ENCODE data around the gene FAM118A.
"Not testable (repeated sequence)": the region's sequence is repeated elsewhere in the genome, so short reads cannot be mapped to it uniquely, and the experiment has no call there.

FAM118A gene

DNA sequence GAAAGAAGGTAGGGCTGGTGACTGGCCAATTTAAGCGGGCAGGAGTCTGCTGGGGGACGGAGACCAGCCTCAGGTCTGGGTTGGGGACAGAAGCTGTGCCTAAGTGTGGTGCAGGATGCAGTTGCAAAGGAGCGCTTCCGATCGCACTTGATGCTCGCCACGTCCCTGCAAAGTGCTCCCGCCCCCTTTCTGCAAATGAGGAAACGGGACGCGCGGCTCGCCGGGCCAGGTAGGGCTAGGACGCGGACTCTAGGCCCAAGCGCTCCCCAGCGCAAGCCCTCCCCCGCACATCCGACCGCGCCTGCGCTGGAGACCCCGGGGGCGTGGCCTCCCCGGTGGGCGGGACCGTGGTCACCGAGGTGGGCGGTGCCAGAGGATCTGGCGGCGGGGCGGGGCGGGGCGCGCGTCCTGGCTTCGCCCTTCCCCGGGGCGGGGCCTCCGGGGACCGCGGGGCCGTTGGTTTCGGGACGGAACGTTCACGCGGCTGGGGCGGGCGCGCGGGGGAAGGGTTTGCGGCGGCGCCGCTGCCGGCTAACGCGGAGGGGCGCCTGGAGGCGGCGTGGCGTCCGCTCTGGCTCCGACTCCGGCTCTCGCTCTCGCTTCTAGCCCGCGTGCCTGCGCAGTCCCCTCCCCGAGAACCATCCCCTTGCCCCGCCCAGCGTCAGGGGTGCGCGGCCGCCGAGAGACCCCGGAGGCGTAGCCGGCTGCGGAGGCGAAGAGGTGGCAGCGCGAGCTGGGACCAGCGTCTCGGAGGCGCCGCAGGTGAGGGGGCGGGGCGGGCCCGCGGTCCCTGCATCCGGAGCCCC lies at the start of gene FAM118A:
FAM118A (plus strand) TSS at position 513 of the 806 bp plus-strand sequence. CDS start 12,446 bp downstream, outside the sequence.
- peak; percentile 63 for DNase-seq (ENCODE audit: low read depth, low spot score)

DNA sequence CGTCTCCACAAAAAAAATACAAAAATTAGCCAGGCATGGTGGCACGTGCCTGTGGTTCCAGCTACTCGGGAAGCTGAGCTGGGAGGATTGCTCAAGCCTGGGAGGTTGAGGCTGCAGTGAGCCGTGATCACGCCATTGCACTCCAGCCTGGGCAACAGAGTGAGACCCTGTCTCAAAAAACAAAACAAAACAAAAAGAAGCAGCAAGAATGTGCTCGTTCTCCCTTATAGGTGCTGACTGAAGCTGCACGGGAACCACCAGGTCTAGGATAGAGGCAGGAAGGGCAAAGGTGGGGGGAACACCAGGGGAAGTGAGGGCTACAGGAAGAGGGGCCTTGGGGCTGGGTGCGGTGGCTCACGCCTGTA lies 49.4 kb upstream of the FAM118A start:
- not testable (repeated sequence) for DNase-seq (ENCODE audit: low read depth, low spot score)

DNA sequence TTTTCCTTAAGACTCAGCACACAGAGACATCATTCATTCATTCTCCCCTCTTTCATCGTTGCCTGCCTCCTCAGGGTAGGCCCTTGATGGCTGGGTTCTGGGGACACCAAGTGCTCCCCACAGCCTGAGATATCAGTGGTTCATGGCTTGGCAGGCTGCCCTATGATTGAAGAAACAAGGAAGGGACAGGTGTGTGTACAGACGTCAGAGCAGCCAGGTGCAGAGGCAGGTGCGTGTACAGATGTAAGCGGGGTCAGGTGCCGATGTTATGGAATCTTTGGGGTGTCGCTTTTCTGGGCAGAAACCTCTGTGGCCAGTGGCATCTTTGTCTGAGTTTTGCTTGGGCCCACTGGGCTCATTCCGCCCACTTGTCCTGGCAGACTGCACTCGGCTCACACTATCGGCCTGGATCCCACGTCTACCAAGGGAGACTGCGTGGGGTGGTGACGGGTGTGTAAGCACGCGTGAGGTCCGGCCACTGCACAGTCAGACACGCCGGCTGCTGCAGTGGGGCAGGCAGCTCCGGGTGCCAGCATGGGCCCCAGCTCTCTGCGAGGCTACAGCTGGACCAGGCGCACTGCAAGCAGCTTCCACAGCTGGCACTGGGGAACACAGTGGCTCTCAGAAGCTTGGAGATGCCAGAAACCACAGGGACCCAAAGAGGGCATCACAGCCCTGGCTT lies 48.2 kb upstream of the FAM118A start:
- no peak for DNase-seq (ENCODE audit: low read depth, low spot score)

DNA sequence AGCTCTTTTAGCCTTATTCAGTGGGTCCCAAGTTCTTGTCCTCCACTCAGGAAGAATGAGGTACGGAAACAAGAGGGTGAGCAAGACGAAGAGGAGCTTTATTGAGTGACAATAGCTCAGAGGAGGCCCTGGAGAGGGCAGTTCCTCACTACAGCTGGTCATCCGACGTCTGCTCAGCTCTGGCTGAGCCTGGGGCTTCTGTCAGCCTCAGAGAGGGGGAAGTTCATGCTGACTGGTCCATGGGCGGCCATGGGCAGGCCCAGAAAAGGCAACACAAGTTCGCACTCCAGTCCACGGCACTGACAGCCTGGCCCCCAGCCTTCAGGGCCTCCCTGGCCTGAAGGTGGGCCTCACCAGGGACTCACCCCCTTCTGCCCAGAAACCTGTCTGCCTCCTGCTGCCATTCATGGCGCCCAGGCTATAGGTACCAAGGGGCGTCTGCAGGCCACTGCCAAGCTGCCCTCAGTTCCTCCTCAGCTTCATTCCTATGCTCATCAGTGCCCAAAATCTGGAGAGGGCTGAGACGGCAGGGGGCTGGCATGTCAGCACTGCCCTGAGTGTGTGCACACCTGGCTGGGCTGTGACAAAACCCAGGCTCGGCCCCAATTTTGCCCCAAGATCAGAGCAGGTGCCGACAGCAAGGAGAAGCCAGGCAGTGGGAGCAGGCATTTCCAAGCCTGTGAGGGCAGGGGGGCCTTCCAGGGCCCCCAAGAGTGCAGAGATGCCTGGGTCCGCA lies 47.4 kb upstream of the FAM118A start:
- DNase-seq (ENCODE audit: low read depth, low spot score), result no peak

DNA sequence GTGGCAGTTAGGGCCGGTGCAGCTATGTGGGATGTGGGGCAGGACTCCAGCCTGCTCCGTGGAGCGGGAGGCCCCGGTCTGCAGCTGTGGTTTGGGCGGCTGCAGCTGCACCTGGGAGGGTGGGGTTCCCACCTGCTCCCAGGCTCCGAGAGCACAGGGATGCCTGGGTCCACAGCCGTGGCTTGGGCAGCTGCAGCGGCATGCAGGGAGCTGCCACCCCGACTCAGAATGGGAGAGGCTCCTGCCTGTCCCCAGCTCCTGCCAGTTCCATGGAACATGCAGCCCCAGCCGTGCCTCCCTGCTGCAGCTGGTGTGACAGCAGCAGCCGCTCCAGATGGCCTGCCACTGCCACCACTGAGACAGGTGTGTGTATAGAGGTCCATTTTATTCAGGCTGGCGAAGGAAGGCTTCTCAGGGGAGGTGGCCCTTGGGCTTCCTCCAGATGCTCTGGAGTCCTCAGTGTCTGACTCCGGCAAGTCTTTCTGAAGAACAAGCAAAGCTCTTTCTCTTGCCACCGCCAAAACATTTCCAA lies 46.7 kb upstream of the FAM118A start:
- no peak for DNase-seq (ENCODE audit: low read depth, low spot score)

DNA sequence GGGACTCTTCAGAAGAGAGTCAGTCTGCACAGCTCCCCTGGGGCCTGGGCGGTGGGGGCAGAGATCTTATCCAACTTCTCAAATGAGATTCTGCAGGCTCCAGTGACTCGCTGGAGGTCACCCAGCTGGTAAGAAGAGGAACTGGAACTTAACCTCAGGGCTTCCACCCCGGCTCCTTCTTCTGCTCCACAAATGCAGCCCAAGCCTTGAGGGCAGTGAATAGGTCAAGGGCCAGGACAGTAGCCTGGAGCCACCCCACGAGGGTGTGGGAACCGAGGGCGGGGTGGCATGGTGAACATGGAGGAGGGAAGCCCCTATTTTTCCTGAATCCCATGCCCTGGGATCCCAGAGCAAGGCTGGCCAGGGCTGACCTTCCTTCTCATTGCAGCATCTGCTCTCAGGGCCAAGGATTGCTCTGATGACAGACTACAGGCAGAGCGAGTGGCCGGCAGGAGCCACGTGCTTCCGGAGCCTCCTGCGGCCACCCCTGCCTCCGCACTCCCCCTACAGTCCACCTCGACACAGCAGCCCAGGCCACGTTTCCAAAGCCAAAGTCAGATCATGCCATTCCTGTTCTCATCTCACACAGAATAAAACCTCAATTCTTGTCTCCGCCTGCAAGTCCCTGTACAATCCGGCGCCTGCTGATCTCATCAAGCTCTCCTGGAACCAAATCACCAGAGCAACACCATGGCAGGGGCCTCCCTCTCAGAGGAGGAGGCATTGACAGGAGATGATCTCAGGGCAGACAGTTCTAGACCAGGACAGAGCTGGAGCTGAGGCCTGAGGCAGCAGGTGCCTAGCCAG lies 46.1 kb upstream of the FAM118A start:
- peak; percentile 40 for DNase-seq (ENCODE audit: low read depth, low spot score)

DNA sequence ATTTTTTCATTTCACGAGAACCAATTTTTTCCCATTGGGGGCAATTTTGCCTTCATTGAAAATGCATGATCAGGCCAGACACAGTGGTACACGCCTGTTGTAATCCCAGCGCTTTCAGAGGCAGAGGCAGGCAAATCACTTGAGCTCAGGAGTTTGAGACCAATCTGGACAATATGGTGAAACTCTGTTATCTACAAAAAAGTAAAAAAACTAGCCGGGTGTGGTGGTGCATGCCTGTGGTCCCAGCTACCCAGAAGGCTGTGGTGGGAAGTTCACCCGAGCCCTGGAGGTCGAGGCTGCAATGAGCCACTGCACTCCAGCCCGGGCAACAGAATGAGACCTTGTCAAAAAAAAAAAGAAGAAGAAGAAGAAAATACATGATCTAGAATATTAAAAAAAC lies 44.2 kb upstream of the FAM118A start:
- DNase-seq (ENCODE audit: low read depth, low spot score), result no peak

DNA sequence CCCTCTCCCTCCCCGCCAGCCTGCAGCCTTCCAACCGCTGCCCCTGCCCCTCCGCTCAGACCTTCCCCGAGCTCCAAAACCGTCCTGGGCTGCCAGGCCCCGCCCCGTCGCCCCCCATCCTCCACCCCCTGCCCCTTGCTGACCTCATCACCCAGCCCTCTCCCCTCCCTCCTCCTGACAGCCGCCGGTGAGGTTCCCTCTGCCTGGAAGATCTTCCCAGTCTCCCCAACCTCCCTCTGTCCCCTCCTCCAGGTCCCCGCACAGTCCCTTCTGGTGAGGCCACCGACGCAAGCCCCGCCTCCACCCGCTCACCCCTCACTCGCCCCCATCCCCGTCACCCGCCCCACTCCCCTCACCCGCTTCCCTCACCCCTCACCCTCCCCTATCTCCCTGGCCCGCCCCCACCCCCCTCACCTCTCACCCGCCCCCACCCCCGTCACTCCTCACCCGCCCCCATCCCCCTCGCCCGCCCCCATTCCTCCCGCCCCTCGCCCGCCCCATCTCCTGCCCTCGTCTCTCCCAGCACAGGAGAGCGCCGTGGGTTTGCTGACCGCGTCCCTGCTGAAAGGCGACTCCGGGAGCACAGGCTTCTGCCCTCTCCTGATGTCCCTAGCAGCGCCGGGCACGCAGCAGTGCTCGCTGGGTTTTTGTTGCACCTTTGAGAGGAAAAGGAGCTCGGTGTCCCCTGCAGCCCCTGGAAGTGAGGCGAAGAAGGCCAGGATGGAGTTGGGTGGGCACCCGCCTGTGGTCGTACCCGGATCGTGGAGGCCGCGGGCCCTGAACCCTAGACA lies 41.4 kb upstream of the FAM118A start:
- peak; percentile 88 for DNase-seq (ENCODE audit: low read depth, low spot score)

DNA sequence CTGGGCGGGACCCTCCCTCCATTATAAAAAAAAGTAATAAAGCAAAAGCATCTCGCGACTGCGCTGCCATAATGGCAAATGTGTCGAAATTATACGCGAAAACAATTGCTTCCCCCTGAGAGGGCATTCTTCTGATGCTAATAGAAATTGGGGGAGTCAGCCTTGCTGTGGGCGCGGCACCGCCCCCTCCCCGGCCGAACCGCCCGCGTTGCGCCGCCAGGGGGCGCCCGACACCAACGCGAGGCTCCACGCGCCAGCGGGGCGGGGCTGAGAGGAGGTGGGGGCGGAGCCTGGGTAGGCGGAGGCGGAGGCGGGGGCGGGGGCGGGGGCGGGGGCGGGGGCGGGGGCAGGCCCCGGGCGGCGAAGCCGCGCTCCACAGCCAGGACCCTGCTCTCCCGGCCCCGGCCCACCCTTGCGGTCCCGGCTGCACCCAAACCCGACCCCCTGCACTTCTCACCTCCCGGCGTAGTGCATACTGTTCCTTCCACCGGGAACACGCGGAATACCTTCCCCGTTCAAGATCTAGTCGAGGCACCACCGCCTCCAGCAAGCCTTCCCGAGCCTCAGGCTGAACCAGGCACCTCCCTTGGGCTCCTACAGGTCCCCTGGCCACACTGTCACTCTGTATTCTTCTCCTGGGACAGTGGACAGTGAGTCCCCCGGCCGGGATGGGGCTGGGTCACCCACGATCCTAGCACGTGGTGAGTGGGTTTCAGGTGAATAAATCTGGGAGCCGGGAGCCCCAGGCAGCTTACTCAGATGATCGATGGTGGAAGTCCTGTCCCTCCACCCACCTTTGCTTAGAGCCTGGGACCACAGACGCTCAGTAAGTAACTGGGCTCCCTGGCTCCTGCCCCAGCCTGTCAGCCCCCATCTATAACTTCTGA lies 40.5 kb upstream of the FAM118A start:
- no peak for DNase-seq (ENCODE audit: low read depth, low spot score)

DNA sequence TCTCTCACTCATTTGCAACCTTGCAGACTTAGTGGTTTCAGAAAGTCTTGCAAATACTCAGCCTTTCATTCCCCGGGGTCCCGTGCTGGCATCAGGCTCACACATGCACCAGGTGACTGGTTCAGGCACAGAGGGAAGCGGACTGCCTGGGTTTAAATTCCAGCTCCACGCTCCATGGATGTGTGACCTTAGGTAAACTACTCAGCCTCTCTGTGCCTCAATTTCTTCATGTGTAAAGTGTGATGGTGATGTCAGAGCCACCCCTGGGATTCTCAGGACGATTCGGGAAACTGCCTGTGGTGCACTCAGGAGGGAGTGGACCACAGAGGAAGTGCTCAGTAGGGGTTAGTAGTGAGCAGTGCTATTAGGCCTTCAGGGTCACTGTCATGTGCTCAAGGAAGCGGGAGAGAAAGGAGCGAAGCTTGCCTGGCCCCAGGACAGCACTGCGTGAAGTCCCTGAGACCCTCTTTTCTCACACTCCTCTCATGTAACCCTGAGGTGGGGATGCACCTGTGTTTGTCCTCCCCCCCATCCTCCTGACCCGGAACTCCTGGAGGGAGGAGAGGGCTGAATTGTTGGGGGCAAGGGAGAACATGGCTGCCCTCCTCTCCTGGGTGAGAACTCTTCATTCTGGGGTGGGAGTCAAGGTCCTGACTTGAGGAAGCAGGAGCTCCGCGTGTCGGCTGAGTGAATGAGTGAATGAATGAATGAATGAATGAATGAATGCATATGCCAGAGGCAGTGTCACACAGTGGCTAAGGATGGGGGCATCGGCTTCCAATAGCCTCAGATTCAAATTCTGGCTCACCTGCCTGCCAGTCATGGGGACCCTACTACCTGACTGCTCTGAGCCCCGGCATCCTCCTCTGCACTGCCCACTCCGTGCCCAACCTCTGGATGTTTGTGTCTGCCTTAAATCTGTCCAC lies 39.4 kb upstream of the FAM118A start:
- DNase-seq (ENCODE audit: low read depth, low spot score), result no peak

DNA sequence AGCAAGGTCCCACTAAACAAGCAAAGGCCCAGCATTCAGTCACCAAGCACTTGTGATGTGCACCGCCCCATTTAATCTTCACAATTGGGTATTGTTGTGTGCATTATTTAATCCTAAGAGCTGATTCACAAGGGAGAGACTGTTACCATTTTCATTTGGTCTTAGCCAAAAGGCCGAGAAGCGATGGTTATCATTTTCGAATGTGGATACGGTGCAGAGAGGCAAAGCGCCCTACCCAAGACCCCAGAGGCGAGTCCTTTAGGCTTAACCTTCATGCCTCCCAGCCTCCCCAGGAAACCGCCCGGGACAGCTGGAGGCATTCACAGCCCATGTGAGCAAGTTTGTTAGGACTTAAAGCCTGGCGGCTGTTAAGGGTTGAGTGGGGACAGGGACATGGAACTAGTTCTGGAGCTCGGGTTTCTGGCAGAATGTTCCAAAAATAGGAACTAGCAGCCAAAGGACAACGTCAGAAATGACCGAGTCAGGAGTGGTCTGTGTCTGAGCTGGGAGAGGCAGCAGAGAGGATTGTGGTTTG lies 38.0 kb upstream of the FAM118A start:
- no peak for DNase-seq (ENCODE audit: low read depth, low spot score)

DNA sequence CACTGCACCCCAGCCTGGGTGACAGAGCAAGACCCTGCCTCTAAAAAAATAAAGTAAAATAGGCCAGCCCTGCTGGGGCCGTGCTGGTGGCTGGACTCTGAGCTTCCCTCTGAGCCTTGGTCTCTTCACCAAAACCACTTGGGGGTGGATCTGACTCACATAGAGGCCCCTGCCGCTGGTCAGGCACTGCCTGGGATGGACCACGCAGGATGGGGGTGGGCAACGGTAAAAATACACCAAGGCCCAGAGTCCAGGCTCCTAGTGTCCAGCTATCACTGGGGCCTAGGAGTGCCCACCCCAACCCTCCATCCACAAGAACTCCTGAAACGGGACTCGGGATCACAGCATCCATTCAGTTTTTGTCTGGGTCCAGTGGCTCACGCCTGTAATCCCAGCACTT lies 37.2 kb upstream of the FAM118A start:
- DNase-seq (ENCODE audit: low read depth, low spot score), result no peak

DNA sequence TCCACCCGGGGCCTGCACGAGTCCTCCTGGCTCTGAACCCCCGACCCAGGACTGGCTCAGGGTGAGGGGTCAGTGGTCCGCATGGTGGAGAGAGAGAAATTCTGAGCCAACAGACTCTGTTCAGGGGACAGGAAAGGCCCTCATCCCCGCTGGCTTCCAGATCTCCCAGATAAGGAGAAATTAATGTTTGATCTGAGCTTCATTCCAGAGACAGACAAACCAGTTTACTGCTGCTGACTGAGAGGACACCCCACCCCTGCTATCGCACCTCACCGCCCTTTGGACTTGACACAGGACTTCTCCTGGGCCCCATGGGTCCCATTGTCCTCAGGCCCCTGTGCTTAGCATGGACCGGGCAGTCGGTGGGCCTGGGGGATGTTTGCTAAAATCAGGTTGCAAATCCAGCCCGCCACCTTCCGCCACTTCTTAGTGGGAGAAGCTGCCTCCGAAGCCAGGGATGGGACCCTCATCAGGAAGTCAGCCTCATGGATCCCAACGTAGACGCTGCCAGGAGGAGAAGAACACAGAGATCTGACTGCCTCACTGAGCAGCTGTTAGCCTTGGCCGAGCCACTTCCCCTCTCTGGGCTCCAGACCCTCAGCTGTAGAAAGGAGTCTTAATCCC lies 36.2 kb upstream of the FAM118A start:
- DNase-seq (ENCODE audit: low read depth, low spot score), result no peak

DNA sequence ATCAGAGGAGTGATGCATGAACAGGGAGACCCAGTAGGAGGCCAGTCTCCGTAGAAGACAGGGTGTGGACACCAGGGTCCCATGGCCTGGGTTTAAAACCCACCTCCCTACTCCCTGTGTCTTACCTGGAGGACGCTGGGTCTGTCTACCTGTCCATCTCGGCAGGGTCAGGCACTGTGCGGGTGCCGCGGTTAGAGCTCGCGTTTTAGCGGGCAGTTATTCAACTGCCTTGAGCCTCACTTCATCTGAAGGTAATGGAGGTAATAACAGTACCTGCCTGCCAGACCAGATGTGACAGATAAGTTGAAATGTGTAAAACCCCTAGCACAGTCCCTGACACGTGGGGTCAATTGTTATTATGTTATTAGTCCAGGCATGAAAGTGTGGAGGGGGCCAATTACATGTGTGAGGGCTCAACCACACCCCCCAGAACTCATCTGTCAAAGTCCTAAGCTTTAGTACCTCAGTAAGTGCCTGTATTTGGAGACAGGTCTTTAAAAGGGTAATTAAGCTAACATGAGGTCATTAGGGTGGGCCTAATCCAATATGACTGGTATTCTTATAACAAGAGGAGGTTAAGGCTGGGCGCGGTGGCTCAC lies 33.1 kb upstream of the FAM118A start:
- no peak for DNase-seq (ENCODE audit: low read depth, low spot score)

DNA sequence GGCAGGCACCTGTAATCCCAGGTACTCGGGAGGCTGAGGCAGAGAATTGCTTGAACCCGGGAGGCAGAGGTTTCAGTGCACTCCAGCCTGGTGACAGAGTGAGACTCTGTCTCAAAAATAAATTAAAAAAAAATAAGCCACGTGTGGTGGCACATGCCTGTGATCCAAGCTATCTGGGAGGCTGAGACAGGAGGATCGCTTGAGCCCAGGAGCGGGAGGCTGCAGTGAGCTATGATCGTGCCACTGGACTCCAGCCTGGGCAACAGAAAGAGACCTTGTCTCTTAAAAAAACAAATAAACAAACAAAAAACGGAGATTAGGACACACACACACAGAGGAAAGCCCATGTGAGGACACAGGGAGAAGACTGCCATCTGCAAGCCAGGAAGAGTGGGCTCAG lies 32.0 kb upstream of the FAM118A start:
- DNase-seq (ENCODE audit: low read depth, low spot score), result not testable (repeated sequence)

DNA sequence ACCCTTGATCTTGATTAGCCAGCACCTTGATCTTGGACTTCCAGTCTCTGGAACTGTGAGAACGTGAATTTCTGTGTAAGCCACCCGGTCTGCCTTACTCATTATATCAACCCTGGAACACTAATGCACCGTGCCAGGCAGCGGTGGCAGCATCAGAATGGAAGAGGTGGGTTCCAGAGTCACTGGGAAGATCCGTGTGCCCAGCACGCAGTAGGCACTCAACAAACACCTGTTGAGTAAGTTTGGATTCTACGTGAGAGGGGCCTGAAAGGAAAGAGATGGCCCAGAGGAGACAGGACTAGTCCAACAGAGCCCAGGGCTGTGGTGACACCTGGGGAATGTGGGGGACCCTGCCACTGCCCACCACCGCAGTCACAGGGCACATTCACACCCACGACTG lies 31.6 kb upstream of the FAM118A start:
- DNase-seq (ENCODE audit: low read depth, low spot score), result no peak

DNA sequence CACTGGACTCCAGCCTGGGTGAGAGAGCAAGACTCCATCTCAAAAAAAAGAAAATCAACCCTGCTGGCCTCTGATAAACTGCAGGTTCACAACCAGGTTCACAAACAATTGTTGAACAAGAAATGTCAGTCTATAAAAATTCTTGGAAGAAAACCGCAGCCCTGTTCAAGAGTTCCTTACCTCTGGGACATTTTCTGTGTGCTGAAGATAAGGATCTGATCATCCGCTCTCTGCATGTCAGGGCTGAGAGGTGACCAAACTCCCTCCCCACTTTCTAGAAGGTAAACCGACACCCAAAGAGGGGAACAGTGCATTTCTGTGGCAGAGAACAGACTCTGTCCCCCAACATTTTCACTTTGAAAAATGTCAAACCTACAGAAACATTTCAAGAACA lies 29.1 kb upstream of the FAM118A start:
- DNase-seq (ENCODE audit: low read depth, low spot score), result no peak
